Tongue (tissue), 2 donors: ENCODE measurements around the gene MICOS13. TPM values are rescaled to one million over a fixed set of nuclear protein-coding genes. Genes with fewer than 3 reads are reported as not detected.

Source experiments
- DNase-seq: peaks from one replicate; pipeline ENCODE4 v3.0.0-alpha.2; 2015
- total RNA-seq: library from RNA; depleted of rRNA; stranded (reverse); fragments of >200 nt; gene quantifications from one replicate; pipeline ENCODE4 v1.2.3, GENCODE V29; 2014

The MICOS13 gene
- total RNA-seq, 1 donor from 2014 or later = 49.1 TPM

- DNase-seq = no peak
Measured at GRCh38 chr19:5687360-5688198, 7.3 kb upstream of the MICOS13 start.

- DNase-seq = peak; percentile 97
Measured at GRCh38 chr19:5686647-5687359, 6.5 kb upstream of the MICOS13 start.

GRCh38 chr19:5686326-5686646 lies 6.0 kb upstream of the MICOS13 start:
- no peak for DNase-seq

GRCh38 chr19:5684694-5685430 lies 4.5 kb upstream of the MICOS13 start:
- DNase-seq = no peak

- no peak for DNase-seq
Measured at GRCh38 chr19:5683177-5683886, 3.0 kb upstream of the MICOS13 start.

- DNase-seq = no peak
Measured at GRCh38 chr19:5682107-5682482, 1.8 kb upstream of the MICOS13 start.

GRCh38 chr19:5681391-5682106 lies 1.2 kb upstream of the MICOS13 start:
- no peak for DNase-seq

GRCh38 chr19:5680084-5680436 lies 256 bp downstream of the MICOS13 start:
- DNase-seq = peak; percentile 46

GRCh38 chr19:5679289-5680083 lies 830 bp downstream of the MICOS13 start:
- DNase-seq = no peak

- no peak for DNase-seq
Measured at GRCh38 chr19:5678071-5678718, 2.1 kb downstream of the MICOS13 start.

GRCh38 chr19:5677580-5677979 lies 2.7 kb downstream of the MICOS13 start:
- no peak for DNase-seq

GRCh38 chr19:5677136-5677535 lies 3.2 kb downstream of the MICOS13 start:
- no peak for DNase-seq

GRCh38 chr19:5676772-5677105 lies 3.6 kb downstream of the MICOS13 start:
- DNase-seq = peak; percentile 89

- DNase-seq = peak; percentile 94
Measured at GRCh38 chr19:5676105-5676771, 4.1 kb downstream of the MICOS13 start.

- DNase-seq = no peak
Measured at GRCh38 chr19:5674714-5675113, 5.6 kb downstream of the MICOS13 start.

- DNase-seq = no peak
Measured at GRCh38 chr19:5673752-5674151, 6.6 kb downstream of the MICOS13 start.

GRCh38 chr19:5672708-5673459 lies 7.4 kb downstream of the MICOS13 start:
- DNase-seq = no peak

GRCh38 chr19:5671600-5671999 lies 8.7 kb downstream of the MICOS13 start:
- DNase-seq = no peak

GRCh38 chr19:5669212-5669611 lies 11.1 kb downstream of the MICOS13 start:
- DNase-seq = no peak
